Mammary epithelial cell (primary cell): ENCODE results near the gene AK9.

Source experiments
- EZH2 ChIP-seq: IDR thresholded peaks from 2 replicates; pipeline ENCODE4 v1.6.1; 2012; ENCODE audit warnings: low read length, inconsistent platforms, borderline replicate concordance
- TF ChIP-seq, protein P1 (sequence below), 2 donors: IDR thresholded peaks in 1 of 2; conservative IDR thresholded peaks in 1 of 2; 2 replicates each; pipeline ENCODE4 v1.5.1; 2011 to 2012; ENCODE audit warnings: inconsistent platforms in 2 of 2, low read length in 2 of 2, mild to moderate bottlenecking in 2 of 2, control low read depth in 1 of 2, low read depth in 1 of 2; ENCODE audit not compliant: insufficient read depth in 1 of 2; ENCODE audit errors: extremely low read depth in 1 of 2

DNA sequence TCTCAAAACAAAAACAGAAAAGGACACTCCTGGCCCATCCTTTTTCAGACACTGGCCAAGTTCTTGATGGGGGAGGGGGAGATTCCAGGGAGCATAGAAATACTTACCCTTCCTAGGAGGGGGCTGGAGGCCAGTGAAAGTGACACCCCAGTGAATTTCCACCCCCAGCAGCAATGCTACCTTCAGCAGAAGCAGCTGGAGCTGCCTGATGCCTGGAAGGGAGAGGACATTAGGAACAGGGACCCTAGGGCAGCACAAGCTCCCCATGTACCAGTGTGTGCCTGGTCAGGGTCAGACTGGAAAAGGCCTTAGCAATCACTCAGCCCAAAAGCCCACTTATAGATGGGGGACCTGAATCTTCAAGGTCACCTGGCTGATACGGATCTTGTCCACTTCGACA, 237.8 kb downstream of the AK9 start:
- TF ChIP-seq, protein P1, sequence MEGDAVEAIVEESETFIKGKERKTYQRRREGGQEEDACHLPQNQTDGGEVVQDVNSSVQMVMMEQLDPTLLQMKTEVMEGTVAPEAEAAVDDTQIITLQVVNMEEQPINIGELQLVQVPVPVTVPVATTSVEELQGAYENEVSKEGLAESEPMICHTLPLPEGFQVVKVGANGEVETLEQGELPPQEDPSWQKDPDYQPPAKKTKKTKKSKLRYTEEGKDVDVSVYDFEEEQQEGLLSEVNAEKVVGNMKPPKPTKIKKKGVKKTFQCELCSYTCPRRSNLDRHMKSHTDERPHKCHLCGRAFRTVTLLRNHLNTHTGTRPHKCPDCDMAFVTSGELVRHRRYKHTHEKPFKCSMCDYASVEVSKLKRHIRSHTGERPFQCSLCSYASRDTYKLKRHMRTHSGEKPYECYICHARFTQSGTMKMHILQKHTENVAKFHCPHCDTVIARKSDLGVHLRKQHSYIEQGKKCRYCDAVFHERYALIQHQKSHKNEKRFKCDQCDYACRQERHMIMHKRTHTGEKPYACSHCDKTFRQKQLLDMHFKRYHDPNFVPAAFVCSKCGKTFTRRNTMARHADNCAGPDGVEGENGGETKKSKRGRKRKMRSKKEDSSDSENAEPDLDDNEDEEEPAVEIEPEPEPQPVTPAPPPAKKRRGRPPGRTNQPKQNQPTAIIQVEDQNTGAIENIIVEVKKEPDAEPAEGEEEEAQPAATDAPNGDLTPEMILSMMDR (conservative IDR thresholded peaks at IDR 0.05 in 1 of 2, IDR thresholded peaks at IDR 0.05 in 1 of 2; ENCODE audit: extremely low read depth in 1 of 2, insufficient read depth in 1 of 2, low read depth in 1 of 2, low read length in 2 of 2) = no peak
- no peak for TF ChIP-seq EZH2
